GM23248 (cell line): Measurements from ENCODE around the gene MAN1A1. TPM values are rescaled to one million over a fixed set of nuclear protein-coding genes. Genes with fewer than 3 reads are reported as not detected.

Experiments used
- DNase-seq: peaks from one replicate; pipeline ENCODE4 v3.0.0-alpha.2; 2015
- H2AFZ ChIP-seq: fragments of 200-600 bp; sonication (generic); 2 replicates; pipeline ENCODE4 v1.6.1; 2016; ENCODE audit warnings: antibody characterized with exemption
- H3F3A ChIP-seq: fragments of 200-600 bp; sonication (generic); 2 replicates; pipeline ENCODE4 v1.6.1; 2016; ENCODE audit warnings: mild to moderate bottlenecking, antibody characterized with exemption, mixed run types; ENCODE audit not compliant: insufficient read depth
- H3K27ac ChIP-seq: fragments of 200-600 bp; sonication (generic); 2 replicates; pipeline ENCODE4 v1.5.1; 2016; ENCODE audit warnings: mild to moderate bottlenecking
- H3K27me3 ChIP-seq: fragments of 200-600 bp; sonication (generic); replicated peaks from 2 replicates; pipeline ENCODE4 v1.6.1; 2016; ENCODE audit warnings: mild to moderate bottlenecking; ENCODE audit not compliant: insufficient read depth
- H3K36me3 ChIP-seq: fragments of 200-600 bp; sonication (generic); 2 replicates; pipeline ENCODE4 v1.6.1; 2016; ENCODE audit warnings: low read depth, mild to moderate bottlenecking
- H3K4me1 ChIP-seq: fragments of 200-600 bp; sonication (generic); 2 replicates; pipeline ENCODE4 v1.6.1; 2016; ENCODE audit warnings: mild to moderate bottlenecking; ENCODE audit not compliant: insufficient read depth
- H3K4me2 ChIP-seq: fragments of 200-600 bp; sonication (generic); one replicate; pipeline ENCODE4 v1.6.1; 2016; ENCODE audit warnings: mild to moderate bottlenecking; ENCODE audit not compliant: unreplicated experiment
- H3K4me3 ChIP-seq: fragments of 200-600 bp; sonication (generic); 2 replicates; pipeline ENCODE4 v1.5.1; 2016; ENCODE audit warnings: mild to moderate bottlenecking
- H3K79me2 ChIP-seq: fragments of 200-600 bp; sonication (generic); 2 replicates; pipeline ENCODE4 v1.6.1; 2016; ENCODE audit warnings: mild to moderate bottlenecking; ENCODE audit not compliant: insufficient read depth
- H3K9ac ChIP-seq: fragments of 200-600 bp; sonication (generic); 2 replicates; pipeline ENCODE4 v1.6.1; 2016; ENCODE audit warnings: mild to moderate bottlenecking
- H3K9me2 ChIP-seq: fragments of 200-600 bp; sonication (generic); 2 replicates; pipeline ENCODE4 v1.6.1; 2016; ENCODE audit warnings: mixed run types, mild to moderate bottlenecking, moderate library complexity; ENCODE audit not compliant: insufficient read depth
- H3K9me3 ChIP-seq: fragments of 200-600 bp; sonication (generic); one replicate; pipeline ENCODE4 v1.6.1; 2017; ENCODE audit warnings: low read depth
- H4K20me1 ChIP-seq: fragments of 200-600 bp; sonication (generic); 2 replicates; pipeline ENCODE4 v1.6.0; 2016; ENCODE audit not compliant: insufficient read depth
- EZH2 ChIP-seq: fragments of 200-600 bp; sonication (generic); IDR thresholded peaks from 2 replicates; pipeline ENCODE4 v1.6.1; 2018; ENCODE audit warnings: antibody characterized with exemption, mild to moderate bottlenecking; ENCODE audit not compliant: insufficient read depth, poor library complexity, severe bottlenecking
- EZH2phosphoT487 ChIP-seq: fragments of 200-600 bp; sonication (generic); IDR thresholded peaks from 2 replicates; pipeline ENCODE4 v1.6.1; 2018; ENCODE audit warnings: antibody characterized with exemption, moderate library complexity, mild to moderate bottlenecking, low read depth; ENCODE audit not compliant: insufficient read depth
- WGBS, 2 experiments: methylation state at CpG; one replicate each; pipeline ENCODE4 v1.1.6; 2015 to 2017; ENCODE audit warnings: low lambda C conversion rate in 2 of 2, low coverage in 1 of 2; ENCODE audit errors: missing lambda C conversion rate in 2 of 2; 5-methylcytosine and 5-hydroxymethylcytosine counted together
- in situ Hi-C: fragments of 300-500 bp; cut with MboI; formaldehyde crosslinking; loops from 2 replicates; pipeline ENCODE4 v1.15.0; 2020
- polyA plus RNA-seq: library from polyadenylated mRNA; unstranded; fragments of >200 nt; fragmentation: Nextera tagmentation; extraction: Ambion mirVana; gene quantifications from 2 replicates; pipeline ENCODE4 v1.2.1, GENCODE V29; 2016
- total RNA-seq: library from RNA; depleted of rRNA; stranded (reverse); fragments of >200 nt; shearing (Covaris generic); gene quantifications from 2 replicates; pipeline ENCODE4 v1.2.3, GENCODE V29; 2014

MAN1A1 gene
- total and polyA plus RNA-seq, 2 experiments from 2014 or later, result 9.8 to 33.4 TPM

DNA sequence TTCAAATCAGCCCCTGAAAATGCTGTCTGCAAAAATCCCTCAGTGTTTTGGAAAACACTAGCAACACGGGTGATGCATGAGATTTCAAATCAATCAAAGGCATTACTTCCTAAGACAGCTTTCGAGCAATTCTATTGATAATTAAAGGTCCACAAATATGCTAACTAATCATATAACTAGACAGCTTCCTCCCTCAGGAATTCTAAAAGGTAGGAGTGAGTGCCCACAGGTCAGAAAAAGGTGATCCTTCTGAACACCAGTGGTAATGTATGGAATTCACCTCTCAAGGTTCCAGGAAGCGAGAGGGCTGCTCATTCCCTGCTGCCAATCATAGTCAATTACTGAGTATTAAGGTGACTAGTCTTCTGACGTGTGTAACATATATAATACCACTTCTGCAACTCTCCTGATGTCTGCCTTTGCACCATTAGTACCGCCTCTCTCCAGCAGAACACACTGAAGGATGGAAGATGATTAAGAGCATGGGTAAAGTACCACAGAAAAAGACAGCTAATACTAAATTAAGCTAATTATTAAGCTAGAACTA is 16.4 kb downstream of the MAN1A1 start:
- Histone ChIP-seq H3K4me2 (no peak overlapping the region), H3K79me2 (peaks cover 8% of the 10 kb centered on the region; the same call in 1 of the 2 replicates), H3K27ac (no peak overlapping the region), H3K4me3 (no peak overlapping the region), H3K36me3 (no peaks in the 10 kb centered on the region), H2AFZ (no peak overlapping the region), H4K20me1 (no peaks in the 10 kb centered on the region), H3K27me3 (no peaks in the 10 kb centered on the region), H3K9me3 (no peaks in the 10 kb centered on the region), H3F3A (no peaks in the 10 kb centered on the region), H3K4me1 (no peaks in the 10 kb centered on the region), H3K9me2 (no peaks in the 10 kb centered on the region), H3K9ac (no peak overlapping the region)
- 92 to 95% methylated on average over 5 of the region's 5 CpGs for WGBS, 2 experiments
- TF ChIP-seq EZH2phosphoT487 (no peak), EZH2 (no peak)
- in situ Hi-C loops, result no loop called here
- DNase-seq, result no peak

GRCh38 chr6:119331663-119332286 is 17.8 kb downstream of the MAN1A1 start:
- WGBS, 2 experiments, result 95 to 97% methylated on average over 2 of the region's 2 CpGs
- Histone ChIP-seq H3K4me3 (no peak overlapping the region), H3K27ac (no peak overlapping the region), H3K9me3 (no peaks in the 10 kb centered on the region), H3K9me2 (no peaks in the 10 kb centered on the region), H3K4me1 (no peaks in the 10 kb centered on the region), H4K20me1 (no peaks in the 10 kb centered on the region), H3K79me2 (no peaks in the 10 kb centered on the region; the same call in 1 of the 2 replicates), H3K27me3 (no peaks in the 10 kb centered on the region), H3K4me2 (no peak overlapping the region), H2AFZ (no peak overlapping the region), H3K9ac (no peak overlapping the region), H3F3A (no peaks in the 10 kb centered on the region), H3K36me3 (no peaks in the 10 kb centered on the region)
- TF ChIP-seq EZH2 (no peak), EZH2phosphoT487 (no peak)
- no peak for DNase-seq
- in situ Hi-C loops, result no loop called here

- no peaks in the 10 kb centered on the region for H3K9me3 ChIP-seq
- no peaks in the 10 kb centered on the region for H3K36me3 ChIP-seq
- in situ Hi-C loops, result no loop called here
- no peak overlapping the region for H3K4me2 ChIP-seq
- no peak overlapping the region for H3K9ac ChIP-seq
- DNase-seq, result no peak
- H3F3A ChIP-seq, result no peaks in the 10 kb centered on the region
- no peak overlapping the region for H2AFZ ChIP-seq
- H3K4me3 ChIP-seq, result no peak overlapping the region
- 95 to 97% methylated on average over 4 of the region's 4 CpGs for WGBS, 2 experiments
- H3K9me2 ChIP-seq, result no peaks in the 10 kb centered on the region
- no peaks in the 10 kb centered on the region for H3K79me2 ChIP-seq
- no peaks in the 10 kb centered on the region for H3K27me3 ChIP-seq
- H3K27ac ChIP-seq, result no peak overlapping the region
- no peaks in the 10 kb centered on the region for H3K4me1 ChIP-seq
- no peaks in the 10 kb centered on the region for H4K20me1 ChIP-seq
- TF ChIP-seq EZH2, result no peak
- no peak for TF ChIP-seq EZH2phosphoT487
Observed at GRCh38 chr6:119330520-119331113, 18.9 kb downstream of the MAN1A1 start.

DNA sequence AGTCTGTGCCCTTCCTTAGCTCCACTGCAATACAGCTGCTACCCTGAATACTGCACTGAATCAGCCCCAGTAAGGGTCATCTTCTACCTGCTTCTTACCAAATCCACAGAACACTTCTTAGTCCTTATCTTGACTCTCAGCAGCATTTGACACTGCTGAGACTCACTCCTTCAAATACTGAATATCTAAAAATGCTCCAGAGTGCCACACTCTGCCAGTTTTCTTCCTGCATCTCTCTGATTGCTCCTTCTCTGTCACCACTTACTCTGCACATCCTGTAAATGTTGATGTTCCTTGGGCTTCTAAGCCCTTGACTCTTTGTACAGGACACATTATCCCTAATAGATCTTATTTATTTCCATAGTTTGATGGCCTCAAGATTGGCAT is 19.8 kb downstream of the MAN1A1 start:
- Histone ChIP-seq H3K27ac (no peak overlapping the region), H3K9me2 (no peaks in the 10 kb centered on the region)
- in situ Hi-C loops, result no loop called here

More for the DNA sequence above, 19.8 kb downstream of the MAN1A1 start:
- Histone ChIP-seq H3K79me2 (no peaks in the 10 kb centered on the region), H3K4me3 (no peak overlapping the region), H3K9me3 (no peaks in the 10 kb centered on the region), H3K36me3 (no peaks in the 10 kb centered on the region), H3K27me3 (no peaks in the 10 kb centered on the region), H3F3A (no peaks in the 10 kb centered on the region), H3K4me2 (no peak overlapping the region), H2AFZ (no peak overlapping the region), H3K4me1 (no peaks in the 10 kb centered on the region), H3K9ac (no peak overlapping the region), H4K20me1 (no peaks in the 10 kb centered on the region)
- DNase-seq, result no peak
- TF ChIP-seq EZH2phosphoT487 (no peak), EZH2 (no peak)
